ENCODE results near the gene SLC6A4. TPM values are rescaled to one million over a fixed set of nuclear protein-coding genes. Genes with fewer than 3 reads are reported as not detected.

The SLC6A4 gene
- 0.08 TPM in 1 of 5 replicates, not detected in the others for total RNA-seq (2022; extraction: Qiagen RNA extraction; ENCODE audit: low read depth)

DNA sequence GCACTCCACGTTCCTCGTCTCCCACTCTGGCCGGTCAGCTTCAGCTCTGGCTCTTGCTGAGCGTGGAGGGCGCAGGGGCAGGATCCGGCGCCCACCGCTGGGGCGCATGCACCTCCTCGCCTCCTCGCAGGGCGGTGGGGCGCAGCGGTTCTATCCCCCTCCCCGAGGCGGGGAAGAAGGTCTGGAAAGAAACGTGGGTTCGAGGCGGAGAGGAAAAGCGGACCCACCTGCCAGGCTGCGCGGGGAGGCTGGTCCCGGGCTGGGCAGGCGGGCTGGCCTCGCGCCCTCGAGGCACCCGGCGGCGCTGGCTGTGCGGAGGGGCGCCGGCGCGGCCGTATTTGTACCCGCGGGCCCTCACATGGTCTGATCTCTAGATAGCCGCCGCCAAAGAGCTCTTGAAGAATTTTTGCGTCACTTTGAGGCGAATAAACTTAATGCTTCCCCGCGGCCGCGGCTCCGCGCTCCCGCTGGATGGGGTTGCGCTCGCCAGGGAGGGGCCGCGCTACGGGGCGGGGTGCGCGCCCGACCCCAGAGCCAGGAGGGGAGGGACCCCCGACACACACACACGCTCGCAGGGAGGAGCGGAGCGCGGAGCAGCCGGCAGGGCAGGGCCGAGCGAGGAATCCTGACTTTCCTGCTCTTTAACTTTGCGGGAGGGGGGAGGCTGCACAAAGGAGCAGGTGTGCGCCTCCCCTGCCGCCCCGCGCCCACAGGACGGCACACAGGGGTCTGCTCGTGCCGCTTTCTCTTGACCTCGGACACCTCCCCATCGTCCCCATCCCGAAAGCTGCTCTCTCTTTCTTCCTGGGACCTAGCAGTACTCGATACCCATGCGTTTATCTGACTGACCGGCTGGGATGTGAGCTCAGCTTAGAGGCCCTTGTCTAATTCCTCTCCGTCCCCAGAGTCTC lies at the start of gene SLC6A4:
Gene SLC6A4 (minus strand): TSS at position 312 of the 911 bp plus-strand sequence. CDS start 13,739 bp downstream, outside the sequence.

Other genes with a start within 250 kb of the SLC6A4 start
- 28.9 to 49.7 TPM (median 29.9 TPM) in 5 replicates for gene NSRP1, start 118.9 kb downstream of the SLC6A4 start, total RNA-seq (2022; extraction: Qiagen RNA extraction; ENCODE audit: low read depth)
- 42.3 to 48.7 TPM (median 44.2 TPM) in 5 replicates for gene BLMH, start 56.2 kb upstream of the SLC6A4 start, total RNA-seq (2022; extraction: Qiagen RNA extraction; ENCODE audit: low read depth)
- not detected in 5 replicates for gene TMIGD1, start 98.4 kb upstream of the SLC6A4 start, total RNA-seq (2022; extraction: Qiagen RNA extraction; ENCODE audit: low read depth)
- gene CPD, start 143.2 kb upstream of the SLC6A4 start, total RNA-seq (2022; extraction: Qiagen RNA extraction; ENCODE audit: low read depth), result 20.9 to 35.4 TPM (median 27.2 TPM) in 5 replicates
- 32.9 to 46.6 TPM (median 34.4 TPM) in 5 replicates for gene GOSR1, start 241.7 kb upstream of the SLC6A4 start, total RNA-seq (2022; extraction: Qiagen RNA extraction; ENCODE audit: low read depth)

All from A549 treated with ZK216348 at 1 μM for 4 hours (cell line).